ENCODE results near the gene FGF13.

FGF13 gene

DNA sequence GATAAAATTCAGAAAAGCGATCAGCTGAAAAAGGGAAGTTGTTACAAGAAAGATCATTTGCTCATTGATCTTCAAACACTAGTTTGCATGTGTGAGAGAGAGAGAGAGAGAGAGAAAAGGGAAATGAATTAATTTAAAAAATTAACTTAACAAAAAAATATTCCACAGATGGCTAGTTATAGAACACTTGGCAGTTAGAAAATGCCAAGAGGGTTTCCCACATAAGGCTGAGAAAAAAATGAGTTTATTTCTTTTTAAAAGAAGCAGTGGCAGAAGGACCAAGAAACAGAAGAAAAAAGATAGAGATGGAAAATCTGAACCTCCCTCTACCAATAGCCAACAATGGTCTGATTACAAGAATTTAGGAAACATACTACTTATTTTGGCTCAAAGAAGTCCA lies 47.1 kb downstream of the FGF13 start:
- no peak for DNase-seq (ENCODE audit: low spot score)

DNA sequence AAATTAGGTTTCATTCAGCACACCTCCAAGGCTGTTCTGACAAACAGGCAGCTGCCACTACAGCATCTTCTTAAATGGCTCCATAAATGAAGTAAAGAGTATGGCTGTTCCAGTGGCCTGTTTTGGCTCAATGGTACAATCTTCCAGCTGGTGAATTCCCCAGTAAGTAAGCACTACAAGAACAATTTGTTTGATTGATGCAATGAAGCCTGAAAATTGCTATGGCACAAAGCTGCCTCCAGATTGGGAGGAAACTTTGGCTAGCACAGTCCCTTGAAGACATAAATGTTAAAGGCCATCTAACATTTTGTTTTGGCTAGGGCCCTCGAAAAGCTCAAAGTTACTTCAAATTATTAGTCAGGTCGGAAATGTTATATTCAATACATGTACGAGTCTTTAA lies 47.5 kb downstream of the FGF13 start:
- no peak for DNase-seq (ENCODE audit: low spot score)

DNA sequence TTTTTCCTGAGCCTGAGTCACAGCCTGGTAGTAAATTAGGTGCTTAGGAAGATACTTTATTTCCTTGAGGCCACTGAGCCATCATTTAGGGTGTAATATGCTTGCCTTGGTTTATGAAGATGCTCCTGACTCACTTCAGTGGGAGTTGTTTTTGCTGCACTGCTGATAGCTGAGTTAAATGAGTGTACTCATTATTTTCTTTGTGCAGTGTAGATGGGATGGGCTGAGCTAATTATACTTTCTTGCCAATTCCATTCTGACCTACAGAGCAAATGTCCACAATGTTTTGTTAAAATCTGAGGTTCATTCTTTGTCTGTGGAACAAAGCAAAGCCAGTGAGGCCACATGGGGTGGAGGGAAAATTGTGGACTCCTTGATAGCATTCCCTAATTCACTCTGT lies 60.0 kb downstream of the FGF13 start:
- DNase-seq (ENCODE audit: low spot score), result no peak

DNA sequence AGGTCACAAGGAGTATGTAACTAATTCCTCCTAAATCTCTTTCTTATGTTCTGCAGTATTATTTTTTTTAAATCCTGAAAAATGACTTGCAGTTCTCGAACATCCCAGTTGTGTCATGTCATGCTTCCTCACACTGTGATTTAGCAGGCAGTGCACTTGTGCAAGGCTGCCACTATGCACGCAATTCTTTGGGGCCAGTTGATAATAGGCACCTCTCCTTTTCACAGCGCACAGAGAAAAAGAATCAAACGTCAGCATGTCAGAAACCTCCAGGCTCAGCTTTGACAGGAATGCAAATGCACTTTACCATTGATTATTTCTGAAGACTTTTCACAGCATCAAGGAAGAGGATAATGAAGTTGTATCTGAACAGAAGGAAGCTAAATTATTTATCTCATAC lies 62.9 kb downstream of the FGF13 start:
- no peak for DNase-seq (ENCODE audit: low spot score)

DNA sequence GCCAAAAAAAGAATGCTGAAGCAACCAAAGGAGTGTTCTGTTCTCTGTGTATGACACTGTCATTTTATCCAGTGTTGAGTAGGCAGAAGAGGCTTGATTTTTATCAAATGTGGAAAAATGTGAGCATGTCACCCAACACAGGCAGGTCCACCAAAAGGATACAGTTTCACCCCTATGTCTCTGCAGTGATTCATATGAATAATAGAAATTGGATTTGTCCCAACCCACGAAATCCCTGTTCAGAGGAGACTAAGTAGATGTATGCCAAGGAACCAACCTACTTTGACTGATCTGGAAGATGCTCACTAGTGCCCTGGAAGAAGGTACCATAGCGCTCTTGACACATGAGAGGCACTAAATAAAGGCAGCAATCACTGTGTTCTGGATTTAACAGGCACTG lies 72.5 kb downstream of the FGF13 start:
- no peak for DNase-seq (ENCODE audit: low spot score)

Small RNA genes within 50 kb of the gene (small RNA-seq; reads per million reads assigned to genes)
- gene AL031386.1 (0 reads per million in 2 experiments), gene MIR504 (0.31 to 0.80 reads per million in 2 experiments)
